ENCODE data around the gene CCNQ.

DNA sequence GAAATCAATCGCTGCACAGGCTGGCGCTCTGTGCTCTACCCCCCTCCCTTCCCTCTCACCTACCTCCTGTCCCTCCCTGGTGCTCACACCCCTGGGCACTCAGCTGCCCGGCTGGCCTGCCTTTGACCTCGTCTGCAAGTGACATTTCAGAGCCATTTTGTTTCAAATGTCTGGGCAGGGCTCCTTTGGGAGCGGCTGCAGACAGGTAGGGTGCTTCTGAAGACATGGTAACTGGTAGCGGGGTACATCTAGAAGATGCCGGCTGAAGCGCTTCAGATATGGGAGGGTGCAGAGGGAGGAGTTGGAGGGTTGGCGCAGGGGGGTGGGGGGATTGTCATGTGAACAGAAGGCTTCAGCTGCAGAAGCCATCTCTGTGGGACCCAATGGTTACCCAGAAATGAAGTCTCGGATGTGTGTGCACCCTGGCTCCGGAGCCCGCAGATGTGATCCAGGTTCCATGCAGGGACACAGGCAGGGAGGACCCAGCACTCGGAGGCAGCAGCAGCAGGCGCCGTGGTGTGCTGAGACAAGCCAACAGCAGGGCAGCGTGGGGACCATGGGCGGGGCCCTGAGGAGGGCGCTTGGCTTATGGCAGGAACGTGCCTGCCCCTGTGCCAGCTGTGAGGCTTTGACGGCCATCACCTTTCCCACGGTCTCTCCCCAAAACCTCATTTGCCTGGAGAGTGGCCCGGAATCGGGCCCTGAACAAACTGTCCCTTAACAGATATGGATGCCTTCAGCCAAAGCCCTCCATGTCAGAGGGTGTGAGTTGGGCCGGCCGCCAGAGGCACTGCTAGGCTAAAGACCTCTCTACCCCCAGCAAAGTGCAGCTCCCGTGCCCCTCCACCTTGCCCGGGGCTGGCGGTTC, 40.5 kb upstream of the CCNQ start:
- TF ChIP-seq, protein P1, sequence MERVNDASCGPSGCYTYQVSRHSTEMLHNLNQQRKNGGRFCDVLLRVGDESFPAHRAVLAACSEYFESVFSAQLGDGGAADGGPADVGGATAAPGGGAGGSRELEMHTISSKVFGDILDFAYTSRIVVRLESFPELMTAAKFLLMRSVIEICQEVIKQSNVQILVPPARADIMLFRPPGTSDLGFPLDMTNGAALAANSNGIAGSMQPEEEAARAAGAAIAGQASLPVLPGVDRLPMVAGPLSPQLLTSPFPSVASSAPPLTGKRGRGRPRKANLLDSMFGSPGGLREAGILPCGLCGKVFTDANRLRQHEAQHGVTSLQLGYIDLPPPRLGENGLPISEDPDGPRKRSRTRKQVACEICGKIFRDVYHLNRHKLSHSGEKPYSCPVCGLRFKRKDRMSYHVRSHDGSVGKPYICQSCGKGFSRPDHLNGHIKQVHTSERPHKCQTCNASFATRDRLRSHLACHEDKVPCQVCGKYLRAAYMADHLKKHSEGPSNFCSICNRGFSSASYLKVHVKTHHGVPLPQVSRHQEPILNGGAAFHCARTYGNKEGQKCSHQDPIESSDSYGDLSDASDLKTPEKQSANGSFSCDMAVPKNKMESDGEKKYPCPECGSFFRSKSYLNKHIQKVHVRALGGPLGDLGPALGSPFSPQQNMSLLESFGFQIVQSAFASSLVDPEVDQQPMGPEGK (CRISPR knock-in tag; IDR thresholded peaks at IDR 0.05; ENCODE audit: borderline replicate concordance), result no peak
- TF ChIP-seq, protein P2, sequence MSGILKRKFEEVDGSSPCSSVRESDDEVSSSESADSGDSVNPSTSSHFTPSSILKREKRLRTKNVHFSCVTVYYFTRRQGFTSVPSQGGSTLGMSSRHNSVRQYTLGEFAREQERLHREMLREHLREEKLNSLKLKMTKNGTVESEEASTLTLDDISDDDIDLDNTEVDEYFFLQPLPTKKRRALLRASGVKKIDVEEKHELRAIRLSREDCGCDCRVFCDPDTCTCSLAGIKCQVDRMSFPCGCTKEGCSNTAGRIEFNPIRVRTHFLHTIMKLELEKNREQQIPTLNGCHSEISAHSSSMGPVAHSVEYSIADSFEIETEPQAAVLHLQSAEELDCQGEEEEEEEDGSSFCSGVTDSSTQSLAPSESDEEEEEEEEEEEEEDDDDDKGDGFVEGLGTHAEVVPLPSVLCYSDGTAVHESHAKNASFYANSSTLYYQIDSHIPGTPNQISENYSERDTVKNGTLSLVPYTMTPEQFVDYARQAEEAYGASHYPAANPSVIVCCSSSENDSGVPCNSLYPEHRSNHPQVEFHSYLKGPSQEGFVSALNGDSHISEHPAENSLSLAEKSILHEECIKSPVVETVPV (CRISPR knock-in tag; IDR thresholded peaks at IDR 0.05), result no peak
- no peak for TF ChIP-seq SNAI2 (CRISPR knock-in tag; IDR thresholded peaks at IDR 0.05)
- TF ChIP-seq, protein P3, sequence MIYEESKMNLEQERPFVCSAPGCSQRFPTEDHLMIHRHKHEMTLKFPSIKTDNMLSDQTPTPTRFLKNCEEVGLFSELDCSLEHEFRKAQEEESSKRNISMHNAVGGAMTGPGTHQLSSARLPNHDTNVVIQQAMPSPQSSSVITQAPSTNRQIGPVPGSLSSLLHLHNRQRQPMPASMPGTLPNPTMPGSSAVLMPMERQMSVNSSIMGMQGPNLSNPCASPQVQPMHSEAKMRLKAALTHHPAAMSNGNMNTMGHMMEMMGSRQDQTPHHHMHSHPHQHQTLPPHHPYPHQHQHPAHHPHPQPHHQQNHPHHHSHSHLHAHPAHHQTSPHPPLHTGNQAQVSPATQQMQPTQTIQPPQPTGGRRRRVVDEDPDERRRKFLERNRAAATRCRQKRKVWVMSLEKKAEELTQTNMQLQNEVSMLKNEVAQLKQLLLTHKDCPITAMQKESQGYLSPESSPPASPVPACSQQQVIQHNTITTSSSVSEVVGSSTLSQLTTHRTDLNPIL (CRISPR knock-in tag; IDR thresholded peaks at IDR 0.05; ENCODE audit: low read depth), result no peak
- TF ChIP-seq ZNF8 (CRISPR knock-in tag; IDR thresholded peaks at IDR 0.05), result no peak
- TF ChIP-seq TOX (CRISPR knock-in tag; IDR thresholded peaks at IDR 0.05; ENCODE audit: borderline replicate concordance), result no peak
- TF ChIP-seq ZFP30 (CRISPR knock-in tag; IDR thresholded peaks at IDR 0.05), result no peak
- no peak for TF ChIP-seq RARB (CRISPR knock-in tag; IDR thresholded peaks at IDR 0.05)
- TF ChIP-seq, protein P4, sequence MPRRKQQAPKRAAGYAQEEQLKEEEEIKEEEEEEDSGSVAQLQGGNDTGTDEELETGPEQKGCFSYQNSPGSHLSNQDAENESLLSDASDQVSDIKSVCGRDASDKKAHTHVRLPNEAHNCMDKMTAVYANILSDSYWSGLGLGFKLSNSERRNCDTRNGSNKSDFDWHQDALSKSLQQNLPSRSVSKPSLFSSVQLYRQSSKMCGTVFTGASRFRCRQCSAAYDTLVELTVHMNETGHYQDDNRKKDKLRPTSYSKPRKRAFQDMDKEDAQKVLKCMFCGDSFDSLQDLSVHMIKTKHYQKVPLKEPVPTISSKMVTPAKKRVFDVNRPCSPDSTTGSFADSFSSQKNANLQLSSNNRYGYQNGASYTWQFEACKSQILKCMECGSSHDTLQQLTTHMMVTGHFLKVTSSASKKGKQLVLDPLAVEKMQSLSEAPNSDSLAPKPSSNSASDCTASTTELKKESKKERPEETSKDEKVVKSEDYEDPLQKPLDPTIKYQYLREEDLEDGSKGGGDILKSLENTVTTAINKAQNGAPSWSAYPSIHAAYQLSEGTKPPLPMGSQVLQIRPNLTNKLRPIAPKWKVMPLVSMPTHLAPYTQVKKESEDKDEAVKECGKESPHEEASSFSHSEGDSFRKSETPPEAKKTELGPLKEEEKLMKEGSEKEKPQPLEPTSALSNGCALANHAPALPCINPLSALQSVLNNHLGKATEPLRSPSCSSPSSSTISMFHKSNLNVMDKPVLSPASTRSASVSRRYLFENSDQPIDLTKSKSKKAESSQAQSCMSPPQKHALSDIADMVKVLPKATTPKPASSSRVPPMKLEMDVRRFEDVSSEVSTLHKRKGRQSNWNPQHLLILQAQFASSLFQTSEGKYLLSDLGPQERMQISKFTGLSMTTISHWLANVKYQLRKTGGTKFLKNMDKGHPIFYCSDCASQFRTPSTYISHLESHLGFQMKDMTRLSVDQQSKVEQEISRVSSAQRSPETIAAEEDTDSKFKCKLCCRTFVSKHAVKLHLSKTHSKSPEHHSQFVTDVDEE (CRISPR knock-in tag; IDR thresholded peaks at IDR 0.05), result no peak
- TF ChIP-seq ZNF565 (CRISPR knock-in tag; conservative IDR thresholded peaks at IDR 0.05; ENCODE audit: low read depth), result no peak
